HEK293T (cell line): ENCODE measurements around the gene TMEM51.

ENCODE experiments used
- CTCF ChIA-PET: fragments of 350-600 bp; formaldehyde crosslinking; extraction: SDS; loops from one replicate; lab custom pipeline; 2021; ENCODE audit warnings: antibody characterized with exemption, inconsistent platforms; lab: Yijun Ruan, JAX
- POLR2A ChIA-PET: fragments of 350-600 bp; formaldehyde crosslinking; extraction: SDS; loops from one replicate; lab custom pipeline; 2020; ENCODE audit warnings: antibody characterized with exemption, inconsistent platforms; lab: Yijun Ruan, JAX
- DNase-seq: peaks from one replicate; pipeline ENCODE4 v3.0.0; 2012; ENCODE audit warnings: mixed read lengths; ENCODE audit errors: extremely low spot score
- ARNT ChIP-seq: fragments of 450-650 bp; IDR thresholded peaks from 2 replicates; pipeline ENCODE4 v1.6.1; 2017; ENCODE audit warnings: mild to moderate bottlenecking
- BHLHE40 ChIP-seq: fragments of 450-650 bp; IDR thresholded peaks from 2 replicates; pipeline ENCODE4 v1.6.1; 2016; ENCODE audit warnings: mild to moderate bottlenecking, moderate library complexity, borderline replicate concordance
- CTBP1 ChIP-seq: fragments of 450-650 bp; IDR thresholded peaks from 2 replicates; pipeline ENCODE4 v1.6.1; 2016; ENCODE audit warnings: borderline replicate concordance
- ELF4 ChIP-seq: fragments of 450-650 bp; IDR thresholded peaks from 2 replicates; pipeline ENCODE4 v1.6.1; 2017; ENCODE audit warnings: antibody characterized with exemption
- FOXA1 ChIP-seq: fragments of 450-650 bp; IDR thresholded peaks from 2 replicates; pipeline ENCODE4 v1.6.1; 2016; ENCODE audit warnings: mild to moderate bottlenecking
- FOXK2 ChIP-seq: fragments of 450-650 bp; IDR thresholded peaks from 2 replicates; pipeline ENCODE4 v1.6.1; 2016; ENCODE audit warnings: mild to moderate bottlenecking
- FOXM1 ChIP-seq: fragments of 450-650 bp; IDR thresholded peaks from 2 replicates; pipeline ENCODE4 v1.6.1; 2017; ENCODE audit warnings: mild to moderate bottlenecking, borderline replicate concordance
- HDGF ChIP-seq: fragments of 450-650 bp; IDR thresholded peaks from 2 replicates; pipeline ENCODE4 v1.6.1; 2017; ENCODE audit warnings: antibody characterized with exemption, borderline replicate concordance
- L3MBTL2 ChIP-seq: fragments of 450-650 bp; conservative IDR thresholded peaks from 2 replicates; pipeline ENCODE4 v1.6.1; 2016; ENCODE audit warnings: mild to moderate bottlenecking
- LEF1 ChIP-seq: fragments of 450-650 bp; IDR thresholded peaks from 2 replicates; pipeline ENCODE4 v1.6.1; 2017; ENCODE audit warnings: mild to moderate bottlenecking, borderline replicate concordance
- NFRKB ChIP-seq: fragments of 450-650 bp; IDR thresholded peaks from 2 replicates; pipeline ENCODE4 v1.6.1; 2016; ENCODE audit warnings: mild to moderate bottlenecking, moderate library complexity
- SP1 ChIP-seq: fragments of 450-650 bp; IDR thresholded peaks from 2 replicates; pipeline ENCODE4 v1.6.1; 2017
- SUZ12 ChIP-seq: fragments of 450-650 bp; IDR thresholded peaks from 2 replicates; pipeline ENCODE4 v1.6.1; 2016; ENCODE audit warnings: mild to moderate bottlenecking
- TARDBP ChIP-seq: fragments of 450-650 bp; IDR thresholded peaks from 2 replicates; pipeline ENCODE4 v1.6.1; 2016
- ZNF384 ChIP-seq: fragments of 450-650 bp; IDR thresholded peaks from 2 replicates; pipeline ENCODE4 v1.6.1; 2016
- TF ChIP-seq, protein P1 (sequence below): fragments of 450-650 bp; IDR thresholded peaks from 2 replicates; pipeline ENCODE4 v1.6.1; 2016

Gene TMEM51

DNA sequence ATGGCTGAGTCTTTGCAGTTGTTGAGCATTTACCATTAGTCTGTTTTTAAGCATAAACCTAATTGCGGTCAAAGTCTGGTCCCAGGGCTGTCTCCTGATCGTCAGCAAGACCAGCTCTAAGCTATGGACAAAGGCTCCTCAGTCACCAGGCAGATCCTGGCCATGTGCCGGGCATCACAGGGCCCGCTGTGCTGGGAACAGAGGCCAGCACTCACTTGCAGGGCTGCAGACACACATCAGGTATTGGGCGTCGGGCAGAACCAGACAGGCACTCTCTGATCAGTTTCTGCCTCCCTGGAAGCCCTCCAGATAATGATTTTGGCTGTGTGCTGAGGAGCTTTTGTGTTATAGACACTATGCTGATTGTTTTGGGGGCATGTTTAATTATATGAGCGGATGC, 26.6 kb downstream of the TMEM51 start:
- CTCF ChIA-PET, result interaction anchor here (1.1 kb wide), 1 partner anchor 144 kb away, joined by 3 read pairs; no protein-coding TSS in a partner anchor
- no peak for TF ChIP-seq HDGF
- TF ChIP-seq ELF4, result no peak
- TF ChIP-seq BHLHE40, result no peak
- TF ChIP-seq SUZ12, result no peak
- no peak for TF ChIP-seq FOXA1
- TF ChIP-seq NFRKB, result no peak
- no peak for TF ChIP-seq SP1
- DNase-seq, result no peak
- POLR2A ChIA-PET, result no interaction called here

DNA sequence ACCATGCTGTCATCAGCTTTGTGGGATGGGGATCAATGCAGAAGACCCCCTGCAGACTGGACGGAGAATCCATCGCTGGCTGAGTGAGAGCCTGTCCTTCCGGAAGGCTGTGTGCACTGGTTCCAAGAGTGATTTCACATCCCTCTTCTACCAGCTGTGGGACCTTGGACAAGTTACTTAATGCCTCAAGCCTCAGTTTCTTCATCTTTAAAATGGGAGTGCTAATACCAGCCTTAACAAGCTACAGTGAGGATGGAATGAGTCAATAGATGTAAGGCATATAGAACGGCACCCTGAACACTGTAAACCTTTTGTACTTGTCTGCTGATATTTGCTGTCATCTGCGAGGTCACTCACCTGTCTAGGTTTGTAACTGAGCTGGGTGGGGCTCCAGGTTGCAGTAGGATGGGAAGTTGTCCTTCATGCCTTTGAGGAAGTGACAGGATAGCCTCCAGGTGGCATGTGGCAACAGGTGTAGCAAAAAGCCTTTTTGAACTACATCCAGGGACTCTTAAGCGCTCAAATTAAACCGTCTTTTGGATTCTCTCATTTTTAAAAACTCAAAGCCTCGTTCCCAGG, 27.5 kb downstream of the TMEM51 start:
- ChIA-PET POLR2A (no interaction called here), CTCF (interaction anchor here (1.0 to 1.1 kb wide), 2 partner anchors 91 to 143 kb away, joined by 3 to 4 read pairs; no protein-coding TSS in a partner anchor)
- DNase-seq, result no peak
- TF ChIP-seq SUZ12 (no peak), ZNF384 (no peak), NFRKB (no peak), FOXM1 (no peak), ARNT (no peak), SP1 (no peak), ELF4 (no peak)

DNA sequence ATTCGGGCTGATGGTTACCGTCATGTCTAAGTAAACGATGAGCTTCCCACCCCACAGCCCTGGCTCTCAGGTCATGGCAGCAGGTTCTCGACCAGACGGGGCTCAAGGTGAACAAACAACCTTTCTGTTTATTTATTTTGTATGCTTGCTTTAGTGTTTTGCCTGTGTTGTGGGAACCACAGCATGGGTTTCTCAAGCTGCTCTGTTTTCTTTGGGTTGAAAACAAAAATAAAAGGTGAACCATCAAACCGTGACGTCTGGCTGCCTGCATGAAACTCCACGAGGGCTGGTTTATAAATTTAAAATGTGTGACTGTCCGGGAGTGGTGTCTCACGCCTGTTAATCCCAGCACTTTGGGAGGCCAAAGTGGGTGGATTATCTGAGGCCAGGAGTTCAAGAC, 28.0 kb downstream of the TMEM51 start:
- CTCF ChIA-PET, result interaction anchor here (1.0 kb wide), 1 partner anchor 91 kb away, joined by 4 read pairs; no protein-coding TSS in a partner anchor
- POLR2A ChIA-PET, result no interaction called here
- DNase-seq, result no peak
- TF ChIP-seq NFRKB, result no peak
- no peak for TF ChIP-seq FOXK2
- TF ChIP-seq TARDBP, result no peak
- no peak for TF ChIP-seq BHLHE40
- TF ChIP-seq HDGF, result no peak
- TF ChIP-seq ELF4, result no peak
- no peak for TF ChIP-seq SP1

DNA sequence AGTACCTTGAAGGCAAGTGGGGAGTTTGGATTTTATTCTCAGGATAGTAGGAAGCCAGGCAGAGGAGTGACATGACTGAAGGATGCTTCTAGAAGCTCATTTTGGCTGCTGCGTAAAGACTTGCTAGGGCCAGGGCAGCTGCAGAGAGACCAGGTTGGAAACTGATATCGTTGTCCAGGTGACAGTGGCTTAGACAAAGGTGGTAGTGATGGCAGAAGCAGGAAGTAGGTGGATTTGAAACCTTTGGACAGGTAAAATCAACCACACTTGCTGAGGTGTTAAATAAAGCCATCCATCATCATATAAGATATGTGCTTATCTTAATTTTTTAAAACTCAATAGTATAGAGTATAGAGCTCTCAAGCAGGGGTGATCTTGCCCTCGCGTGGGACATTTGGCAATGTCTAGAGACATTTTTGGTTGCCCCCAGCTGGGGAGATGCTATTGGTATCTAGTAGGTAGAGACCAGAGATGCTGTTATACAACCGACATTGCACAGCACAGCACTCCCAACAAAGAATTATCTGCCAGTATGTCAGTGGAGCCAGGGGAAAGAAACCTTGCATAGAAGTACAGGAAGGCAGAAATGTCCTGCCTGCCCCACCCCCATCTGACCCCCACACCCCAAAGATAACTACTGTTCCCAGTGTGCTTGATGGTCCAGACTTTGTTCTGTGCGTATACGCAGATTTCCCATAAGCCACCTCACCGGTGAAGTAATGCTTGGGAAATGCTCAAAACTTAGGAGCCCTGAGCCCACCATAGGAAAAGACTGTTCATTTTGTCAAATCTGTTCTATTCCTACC, 31.1 kb downstream of the TMEM51 start:
- CTCF ChIA-PET, result no interaction called here
- POLR2A ChIA-PET, result no interaction called here
- TF ChIP-seq L3MBTL2, result no peak
- TF ChIP-seq ARNT, result no peak
- no peak for TF ChIP-seq ELF4
- no peak for DNase-seq

DNA sequence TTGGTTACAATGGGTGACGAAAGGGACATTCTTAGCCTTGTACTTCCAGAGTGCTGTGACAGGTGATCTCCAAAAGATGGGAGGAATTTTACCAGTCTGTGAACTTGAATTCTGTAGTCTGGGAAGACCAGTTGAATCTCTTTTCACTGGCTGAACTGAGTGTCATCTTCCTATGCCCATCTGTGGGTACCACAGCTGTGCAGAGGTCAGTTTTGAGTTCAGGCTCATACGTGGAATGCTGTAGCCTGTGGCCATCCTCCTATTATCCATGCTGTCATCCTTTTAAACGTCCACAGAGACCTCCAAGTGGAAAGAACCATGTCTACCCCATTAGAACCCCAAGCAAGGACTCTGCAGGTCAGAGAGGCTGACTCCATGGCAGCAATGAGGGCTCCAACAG, 32.1 kb downstream of the TMEM51 start:
- TF ChIP-seq ZNF384 (no peak), L3MBTL2 (no peak), CTBP1 (no peak), BHLHE40 (no peak), FOXA1 (no peak), SUZ12 (no peak), HDGF (no peak), FOXM1 (no peak), FOXK2 (no peak), ELF4 (no peak), TARDBP (no peak), LEF1 (no peak)
- TF ChIP-seq, protein P1, sequence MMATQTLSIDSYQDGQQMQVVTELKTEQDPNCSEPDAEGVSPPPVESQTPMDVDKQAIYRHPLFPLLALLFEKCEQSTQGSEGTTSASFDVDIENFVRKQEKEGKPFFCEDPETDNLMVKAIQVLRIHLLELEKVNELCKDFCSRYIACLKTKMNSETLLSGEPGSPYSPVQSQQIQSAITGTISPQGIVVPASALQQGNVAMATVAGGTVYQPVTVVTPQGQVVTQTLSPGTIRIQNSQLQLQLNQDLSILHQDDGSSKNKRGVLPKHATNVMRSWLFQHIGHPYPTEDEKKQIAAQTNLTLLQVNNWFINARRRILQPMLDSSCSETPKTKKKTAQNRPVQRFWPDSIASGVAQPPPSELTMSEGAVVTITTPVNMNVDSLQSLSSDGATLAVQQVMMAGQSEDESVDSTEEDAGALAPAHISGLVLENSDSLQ, result no peak
- ChIA-PET CTCF (no interaction called here), POLR2A (no interaction called here)
- DNase-seq, result no peak

DNA sequence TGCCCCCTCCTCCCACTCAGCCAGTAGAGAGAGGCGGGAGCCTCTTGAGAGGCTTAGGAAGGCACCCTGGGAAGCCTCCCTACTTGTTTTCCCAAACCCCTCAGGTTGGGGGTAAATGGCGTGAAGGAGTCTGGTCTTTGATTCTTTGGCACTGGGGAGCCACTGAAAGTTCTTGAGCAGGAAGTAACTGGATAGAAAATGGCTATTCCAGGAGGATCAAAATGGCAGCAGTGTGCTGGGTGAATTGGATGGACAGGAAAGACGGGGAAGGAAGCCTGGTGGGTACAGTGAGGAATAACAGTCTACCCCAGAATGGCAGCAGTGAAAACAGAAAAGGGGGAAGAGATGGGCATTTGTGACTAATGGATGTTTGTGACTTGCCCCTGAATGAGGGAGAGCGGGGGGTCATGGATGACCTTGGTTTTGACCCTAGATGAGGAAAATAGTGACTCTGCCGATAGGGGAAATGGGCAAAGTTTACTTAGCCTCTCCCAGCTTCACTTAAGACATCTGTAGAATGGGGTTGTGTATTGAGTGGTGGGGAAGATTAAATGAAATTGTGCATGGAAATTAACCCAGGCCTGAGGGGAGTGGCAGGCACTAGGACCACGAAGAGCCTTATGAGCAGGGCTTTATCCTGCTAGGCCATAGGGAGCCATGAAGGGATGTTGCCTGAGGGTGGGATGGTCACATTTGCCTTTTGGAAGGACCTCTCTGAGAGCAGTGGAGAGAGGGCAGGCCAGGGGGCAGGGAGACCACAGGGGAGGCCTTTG, 32.7 kb downstream of the TMEM51 start:
- ChIA-PET CTCF (no interaction called here), POLR2A (no interaction called here)
- no peak for TF ChIP-seq ELF4
- TF ChIP-seq LEF1, result no peak
- no peak for TF ChIP-seq ARNT
- no peak for TF ChIP-seq SUZ12
- TF ChIP-seq BHLHE40, result no peak
- no peak for TF ChIP-seq FOXA1
- no peak for TF ChIP-seq FOXK2
- no peak for TF ChIP-seq L3MBTL2
- TF ChIP-seq CTBP1, result no peak
- no peak for TF ChIP-seq FOXM1
- TF ChIP-seq TARDBP, result no peak
- no peak for TF ChIP-seq NFRKB
- TF ChIP-seq, protein P1, result no peak
- no peak for TF ChIP-seq SP1
- no peak for TF ChIP-seq HDGF
- no peak for DNase-seq
